ENCODE measurements around the gene APOO. TPM values are rescaled to one million over a fixed set of nuclear protein-coding genes. Genes with fewer than 3 reads are reported as not detected.

APOO gene
- 10 to 100 TPM; 31.7 to 38.5 TPM for total RNA-seq

DNA sequence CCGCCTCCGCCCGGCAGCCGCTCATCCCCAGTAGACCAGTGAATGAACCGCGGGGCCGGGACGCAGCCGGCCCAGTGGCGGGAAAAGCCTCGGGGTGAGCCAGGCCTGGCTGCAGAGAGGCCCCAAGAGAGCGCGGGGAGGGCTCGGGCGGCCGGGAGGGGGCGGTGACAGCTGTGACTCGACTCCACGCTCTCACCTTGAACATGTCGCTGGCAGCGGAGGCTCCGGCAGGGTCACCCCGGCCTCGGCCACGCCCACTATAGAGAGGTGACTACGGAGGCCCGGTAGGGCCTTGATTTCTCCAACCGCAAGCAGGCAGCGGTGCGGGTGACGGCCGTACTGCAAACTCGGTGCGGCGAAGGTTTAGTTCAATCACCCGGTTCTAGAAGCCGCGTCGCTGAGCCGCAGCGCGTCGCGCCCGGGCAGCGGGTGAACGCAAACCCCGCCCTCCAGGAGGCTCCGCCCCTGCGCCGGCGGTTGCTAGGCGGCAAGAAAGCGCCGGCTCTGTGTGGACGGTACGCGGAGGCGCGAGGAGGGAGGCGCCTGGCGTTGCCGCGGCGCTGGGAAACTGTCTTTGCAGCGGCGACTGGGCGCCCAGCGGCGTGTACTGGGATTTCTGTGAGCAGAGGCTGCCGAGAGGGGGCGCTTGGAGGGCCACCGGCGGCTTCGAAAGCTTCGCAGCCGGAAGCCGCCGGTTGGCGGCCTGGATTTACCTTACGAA is at the start of gene APOO, which contains the start of gene CXorf58:
Gene APOO, minus strand, starts transcription at position 441 of the 721 bp plus-strand sequence. Its CDS starts 236 bp downstream, at position 205.
Gene CXorf58, plus strand, starts transcription at position 509 of the 721 bp plus-strand sequence. CDS start 2,297 bp downstream, outside the sequence.
- peak within 1 kb of the TSS; percentile 87 for H3K27ac Mint-ChIP-seq
- no peaks in the 10 kb centered on the region for H3K36me3 Mint-ChIP-seq
- H3K9me3 Mint-ChIP-seq, result no peaks in the 10 kb centered on the region
- DNase-seq, result peak; percentile 93
- H3K4me3 Mint-ChIP-seq, result peak within 1 kb of the TSS; percentile 82
- H3K27me3 Mint-ChIP-seq, result no peaks in the 10 kb centered on the region
- H3K4me1 Mint-ChIP-seq, result peaks cover 16% of the 10 kb centered on the region

GRCh38 chrX:23954396-23954795 is 46.7 kb upstream of the APOO start:
- Mint-ChIP-seq H3K36me3 (no peaks in the 10 kb centered on the region), H3K27me3 (no peaks in the 10 kb centered on the region), H3K4me3 (no peak overlapping the region), H3K27ac (no peak overlapping the region), H3K4me1 (peaks cover 24% of the 10 kb centered on the region), H3K9me3 (no peaks in the 10 kb centered on the region)
- DNase-seq, result no peak

DNA sequence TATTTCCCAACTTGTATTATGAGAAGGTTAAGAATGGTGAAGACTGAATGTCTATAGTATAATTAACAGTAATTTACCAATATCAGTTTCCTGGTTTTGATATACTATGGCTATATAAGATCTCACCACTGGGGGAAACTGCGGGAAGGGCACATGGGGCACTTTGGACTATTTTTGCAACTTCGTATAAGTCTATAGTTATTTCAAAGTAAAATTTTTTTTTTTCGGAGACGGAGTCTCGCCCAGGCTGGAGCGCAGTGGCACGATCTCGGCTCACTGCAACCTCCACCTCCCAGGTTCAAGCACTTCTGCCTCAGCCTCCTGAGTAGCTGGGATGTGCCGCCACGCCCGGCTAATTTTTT is 46.2 kb upstream of the APOO start:
- Mint-ChIP-seq H3K27me3 (no peaks in the 10 kb centered on the region), H3K4me1 (peaks cover 22% of the 10 kb centered on the region), H3K9me3 (no peaks in the 10 kb centered on the region), H3K36me3 (no peaks in the 10 kb centered on the region), H3K27ac (peak overlapping the region; percentile 93), H3K4me3 (peak overlapping the region; percentile 81)
- no peak for DNase-seq

- Mint-ChIP-seq H3K36me3 (no peaks in the 10 kb centered on the region), H3K4me3 (peak overlapping the region; percentile 81), H3K27me3 (no peaks in the 10 kb centered on the region), H3K9me3 (no peaks in the 10 kb centered on the region), H3K4me1 (peaks cover 21% of the 10 kb centered on the region), H3K27ac (peak overlapping the region; percentile 93)
- DNase-seq, result peak; percentile 44
Measured at GRCh38 chrX:23952984-23953907, 45.5 kb upstream of the APOO start.

- Mint-ChIP-seq H3K36me3 (no peaks in the 10 kb centered on the region), H3K27ac (no peak overlapping the region), H3K4me3 (peak overlapping the region; percentile 42), H3K4me1 (peaks cover 21% of the 10 kb centered on the region), H3K27me3 (no peaks in the 10 kb centered on the region), H3K9me3 (no peaks in the 10 kb centered on the region)
- no peak for DNase-seq
Measured at GRCh38 chrX:23952391-23952790, 44.7 kb upstream of the APOO start.

- Mint-ChIP-seq H3K27ac (no peak overlapping the region), H3K4me1 (peaks cover 2% of the 10 kb centered on the region), H3K9me3 (no peaks in the 10 kb centered on the region), H3K27me3 (no peaks in the 10 kb centered on the region), H3K4me3 (no peak overlapping the region), H3K36me3 (peaks cover 2% of the 10 kb centered on the region)
- no peak for DNase-seq
Measured at GRCh38 chrX:23945206-23945605, 37.5 kb upstream of the APOO start.

- Mint-ChIP-seq H3K27ac (no peak overlapping the region), H3K4me3 (no peak overlapping the region), H3K36me3 (peaks cover 2% of the 10 kb centered on the region), H3K27me3 (no peaks in the 10 kb centered on the region), H3K4me1 (peaks cover 2% of the 10 kb centered on the region), H3K9me3 (no peaks in the 10 kb centered on the region)
- no peak for DNase-seq
Measured at GRCh38 chrX:23944234-23944633, 36.5 kb upstream of the APOO start.

DNA sequence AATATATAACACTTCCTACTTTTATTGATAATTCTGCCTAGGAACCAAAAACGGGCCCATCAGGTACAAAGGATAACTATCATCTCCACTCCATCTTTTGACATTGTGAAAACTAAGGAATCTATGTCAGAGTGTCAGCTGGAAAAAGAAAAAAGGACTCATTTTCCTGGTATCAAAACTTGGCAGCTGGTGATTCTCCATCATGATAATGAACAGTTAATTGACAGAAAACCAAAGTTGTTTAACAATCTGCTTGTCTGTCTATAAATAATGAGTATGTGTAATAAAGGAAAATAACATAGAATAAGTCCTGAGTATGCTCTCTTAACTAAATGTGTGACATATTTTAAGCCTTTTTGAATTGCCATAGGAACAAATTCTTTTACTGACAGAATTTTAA is 31.5 kb upstream of the APOO start:
- Mint-ChIP-seq H3K36me3 (no peaks in the 10 kb centered on the region), H3K4me1 (peaks cover 2% of the 10 kb centered on the region), H3K4me3 (no peak overlapping the region), H3K27me3 (no peaks in the 10 kb centered on the region), H3K27ac (no peak overlapping the region), H3K9me3 (no peaks in the 10 kb centered on the region)
- DNase-seq, result no peak

DNA sequence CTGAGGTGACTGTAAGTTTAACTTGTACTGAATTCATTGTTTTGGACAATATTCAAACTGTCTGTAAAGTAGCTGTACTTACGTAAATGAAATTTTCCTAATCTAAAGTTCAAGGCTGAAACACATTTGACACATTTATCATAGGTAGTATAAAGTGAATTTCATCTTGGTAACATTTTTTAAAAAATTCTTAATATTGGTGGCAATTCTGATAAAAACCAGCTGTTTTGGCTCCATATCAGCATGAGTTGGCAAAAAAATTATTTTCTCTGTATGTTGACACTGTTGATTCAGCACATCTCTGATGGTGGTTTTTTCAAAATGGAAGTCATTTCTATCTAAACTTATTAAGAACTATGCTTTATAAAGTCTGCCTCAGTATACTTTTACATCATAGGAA is 31.0 kb upstream of the APOO start:
- Mint-ChIP-seq H3K27me3 (no peaks in the 10 kb centered on the region), H3K4me1 (peaks cover 2% of the 10 kb centered on the region), H3K9me3 (no peaks in the 10 kb centered on the region), H3K27ac (no peak overlapping the region), H3K36me3 (no peaks in the 10 kb centered on the region), H3K4me3 (no peak overlapping the region)
- no peak for DNase-seq

DNA sequence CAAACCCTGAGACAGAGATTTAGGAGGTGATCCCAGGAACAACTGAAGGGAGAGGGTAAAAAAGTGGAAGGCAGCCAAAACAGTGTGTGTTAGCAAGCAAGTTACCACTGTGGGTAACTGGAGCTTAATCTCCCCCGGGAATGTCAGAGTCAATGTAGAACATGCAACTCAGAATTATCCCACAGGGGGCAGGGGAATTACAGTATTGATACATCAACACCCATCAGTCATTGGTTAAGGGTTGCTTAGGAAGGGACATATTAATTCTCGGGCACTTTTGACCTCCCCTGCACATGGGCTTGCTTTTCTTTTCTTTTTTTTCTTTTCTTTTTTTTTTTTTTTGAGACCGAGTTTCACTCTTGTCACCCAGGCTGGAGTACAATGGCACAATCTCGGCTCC is 29.4 kb upstream of the APOO start:
- H3K36me3 Mint-ChIP-seq, result no peaks in the 10 kb centered on the region

DNA sequence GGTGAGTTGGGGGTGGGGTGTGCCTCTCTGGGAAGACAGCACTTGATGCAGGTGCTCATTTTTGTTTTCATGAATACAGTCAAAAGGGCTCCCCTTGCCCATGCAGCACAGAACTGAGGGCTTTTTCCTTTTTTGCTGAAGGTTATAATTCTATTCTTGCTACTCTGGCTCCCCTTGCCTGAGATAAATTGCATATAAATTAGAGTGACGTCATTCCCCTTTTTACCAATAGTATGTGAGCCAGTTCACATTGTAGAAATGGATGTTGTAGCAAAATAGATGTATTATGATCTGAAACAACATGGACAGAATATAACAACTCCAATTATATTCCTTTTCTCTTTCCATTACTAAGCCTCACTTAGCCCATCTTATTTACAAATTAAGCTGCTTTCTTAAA is 28.4 kb upstream of the APOO start:
- no peak overlapping the region for H3K27ac Mint-ChIP-seq
- DNase-seq, result no peak
- no peaks in the 10 kb centered on the region for H3K9me3 Mint-ChIP-seq
- no peaks in the 10 kb centered on the region for H3K36me3 Mint-ChIP-seq
- no peak overlapping the region for H3K4me3 Mint-ChIP-seq
- H3K27me3 Mint-ChIP-seq, result no peaks in the 10 kb centered on the region
- H3K4me1 Mint-ChIP-seq, result peaks cover 12% of the 10 kb centered on the region

More for the DNA sequence above, 29.4 kb upstream of the APOO start:
- no peak for DNase-seq
- no peak overlapping the region for H3K27ac Mint-ChIP-seq
- no peak overlapping the region for H3K4me3 Mint-ChIP-seq
- H3K9me3 Mint-ChIP-seq, result no peaks in the 10 kb centered on the region
- peaks cover 6% of the 10 kb centered on the region for H3K4me1 Mint-ChIP-seq
- H3K27me3 Mint-ChIP-seq, result no peaks in the 10 kb centered on the region

- peaks cover 14% of the 10 kb centered on the region for H3K4me1 Mint-ChIP-seq
- no peak overlapping the region for H3K27ac Mint-ChIP-seq
- H3K4me3 Mint-ChIP-seq, result no peak overlapping the region
- no peaks in the 10 kb centered on the region for H3K36me3 Mint-ChIP-seq
- H3K27me3 Mint-ChIP-seq, result no peaks in the 10 kb centered on the region
- no peak for DNase-seq
- no peaks in the 10 kb centered on the region for H3K9me3 Mint-ChIP-seq
Measured at GRCh38 chrX:23935106-23935505, 27.4 kb upstream of the APOO start.

- no peaks in the 10 kb centered on the region for H3K36me3 Mint-ChIP-seq
- no peak overlapping the region for H3K27ac Mint-ChIP-seq
- H3K4me1 Mint-ChIP-seq, result peaks cover 14% of the 10 kb centered on the region
- H3K27me3 Mint-ChIP-seq, result no peaks in the 10 kb centered on the region
- H3K4me3 Mint-ChIP-seq, result no peak overlapping the region
- DNase-seq, result no peak
- H3K9me3 Mint-ChIP-seq, result no peaks in the 10 kb centered on the region
Measured at GRCh38 chrX:23932046-23932445, 24.3 kb upstream of the APOO start.

DNA sequence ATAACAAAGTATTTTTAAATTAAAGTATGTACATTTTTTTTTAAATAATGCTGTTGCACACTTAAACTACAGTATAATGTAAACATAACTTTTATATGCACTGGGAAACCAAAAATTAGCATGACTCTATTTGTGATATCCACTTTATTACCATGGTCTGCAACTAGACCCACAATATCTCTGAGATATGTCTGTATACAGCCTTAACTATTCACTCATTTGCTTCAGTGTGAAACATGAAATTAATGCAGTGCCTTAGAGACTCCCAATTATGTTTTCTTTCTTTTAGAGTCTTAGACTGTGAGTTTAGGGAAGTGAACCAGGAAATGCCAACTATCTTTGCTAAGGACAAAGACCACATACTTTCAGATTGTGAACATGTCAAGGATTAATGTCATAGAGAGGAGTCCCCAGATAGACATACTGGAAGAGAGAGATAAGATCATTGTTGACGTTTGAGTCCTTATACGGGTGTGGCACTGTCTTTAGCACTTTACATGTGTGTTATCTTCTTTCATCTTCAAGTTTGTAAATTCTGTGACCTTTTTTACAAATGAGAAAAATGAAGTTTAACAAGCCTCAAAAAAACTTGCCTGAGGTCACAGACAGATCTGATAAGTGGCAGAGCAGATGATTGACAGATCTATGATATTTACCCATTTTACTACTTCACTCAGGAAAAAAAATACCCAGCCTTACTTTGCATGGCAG is 23.3 kb upstream of the APOO start:
- peaks cover 14% of the 10 kb centered on the region for H3K4me1 Mint-ChIP-seq
- H3K36me3 Mint-ChIP-seq, result no peaks in the 10 kb centered on the region
- no peak overlapping the region for H3K27ac Mint-ChIP-seq
- no peaks in the 10 kb centered on the region for H3K9me3 Mint-ChIP-seq
- H3K27me3 Mint-ChIP-seq, result no peaks in the 10 kb centered on the region
- no peak for DNase-seq
- H3K4me3 Mint-ChIP-seq, result no peak overlapping the region

DNA sequence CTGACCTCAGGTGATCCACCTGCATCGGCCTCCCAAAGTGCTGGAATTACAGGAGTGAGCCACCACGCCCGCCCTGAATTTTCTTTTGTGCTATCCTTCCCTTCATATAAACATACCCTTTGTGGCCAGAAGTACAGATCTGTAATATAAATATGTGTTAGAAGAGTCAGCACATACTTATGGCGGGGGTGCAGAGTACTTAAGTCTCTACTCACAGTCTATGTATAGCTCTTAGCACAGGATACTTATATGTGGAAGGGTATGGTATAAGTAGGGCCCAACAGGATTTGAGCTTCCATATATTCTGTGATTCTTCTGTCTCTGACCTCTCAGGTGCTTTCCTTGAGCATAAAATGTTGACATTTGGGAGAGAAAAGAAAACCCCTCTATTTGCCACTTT is 18.3 kb upstream of the APOO start:
- Mint-ChIP-seq H3K9me3 (no peaks in the 10 kb centered on the region), H3K27ac (no peak overlapping the region), H3K27me3 (no peaks in the 10 kb centered on the region), H3K36me3 (no peaks in the 10 kb centered on the region), H3K4me3 (no peak overlapping the region), H3K4me1 (peaks cover 1% of the 10 kb centered on the region)
- DNase-seq, result no peak

Data from activated naive CD8-positive, alpha-beta T cell treated with anti-CD3 and anti-CD28 coated beads for 36 hours (primary cell).